Measurements from ENCODE around the gene ADNP. TPM values are rescaled to one million over a fixed set of nuclear protein-coding genes. Genes with fewer than 3 reads are reported as not detected.
A peak's percentile ranks its signal among the peaks of the same experiment; 100 is the strongest.

Gene ADNP
- total RNA-seq, 1 donor from 2014 or later: 58.3 TPM

- ATAC-seq (no peak), DNase-seq (no peak)
- Histone ChIP-seq H3K27ac (no peak overlapping the region), H3K36me3 (peaks cover 17% of the 10 kb centered on the region), H3K27me3 (ENCODE audit: low read depth) (no peaks in the 10 kb centered on the region), H3K9me3 (no peaks in the 10 kb centered on the region), H3K4me3 (no peak overlapping the region), H3K4me1 (peaks cover 89% of the 10 kb centered on the region)
- intact Hi-C loops (cut with DNase I): no loop called here
- TF ChIP-seq CTCF (IDR thresholded peaks at IDR 0.05): no peak
Measured at GRCh38 chr20:50924261-50924920, 6.8 kb downstream of the ADNP start.

- TF ChIP-seq CTCF (IDR thresholded peaks at IDR 0.05): no peak
- DNase-seq: no peak
- Histone ChIP-seq H3K4me1 (peaks cover 87% of the 10 kb centered on the region), H3K27ac (no peak overlapping the region), H3K36me3 (peaks cover 3% of the 10 kb centered on the region), H3K9me3 (no peaks in the 10 kb centered on the region), H3K4me3 (no peak overlapping the region), H3K27me3 (ENCODE audit: low read depth) (no peaks in the 10 kb centered on the region)
- intact Hi-C loops (cut with DNase I): no loop called here
- peak; percentile 87 to 88 for ATAC-seq
Measured at GRCh38 chr20:50921803-50922501, 9.3 kb downstream of the ADNP start.

- no peak for TF ChIP-seq CTCF (IDR thresholded peaks at IDR 0.05)
- intact Hi-C loops (cut with DNase I): no loop called here
- ATAC-seq (peak in 1 of 2 donors; percentile 40), DNase-seq (no peak)
- H3K4me3 ChIP-seq: no peak overlapping the region
- peaks cover 89% of the 10 kb centered on the region for H3K4me1 ChIP-seq
- no peak overlapping the region for H3K27ac ChIP-seq
- H3K27me3 ChIP-seq (ENCODE audit: low read depth): no peaks in the 10 kb centered on the region
- no peaks in the 10 kb centered on the region for H3K9me3 ChIP-seq
- peaks cover 3% of the 10 kb centered on the region for H3K36me3 ChIP-seq
Measured at GRCh38 chr20:50920997-50921396, 10.2 kb downstream of the ADNP start.

GRCh38 chr20:50919567-50919966 lies 11.7 kb downstream of the ADNP start:
- H3K4me3 ChIP-seq: no peak overlapping the region
- no peaks in the 10 kb centered on the region for H3K27me3 ChIP-seq (ENCODE audit: low read depth)
- DNase-seq (peak; percentile 64), ATAC-seq (peak; percentile 31 to 38)
- no peaks in the 10 kb centered on the region for H3K9me3 ChIP-seq
- intact Hi-C loops (cut with DNase I): no loop called here
- TF ChIP-seq CTCF (IDR thresholded peaks at IDR 0.05): no peak
- H3K4me1 ChIP-seq: peaks cover 91% of the 10 kb centered on the region
- H3K27ac ChIP-seq: no peak overlapping the region
- peaks cover 3% of the 10 kb centered on the region for H3K36me3 ChIP-seq

- Histone ChIP-seq H3K27ac (no peak overlapping the region), H3K4me3 (no peak overlapping the region), H3K27me3 (ENCODE audit: low read depth) (no peaks in the 10 kb centered on the region), H3K4me1 (peaks cover 94% of the 10 kb centered on the region), H3K9me3 (no peaks in the 10 kb centered on the region), H3K36me3 (peaks cover 3% of the 10 kb centered on the region)
- no peak for DNase-seq
- no peak for TF ChIP-seq CTCF (IDR thresholded peaks at IDR 0.05)
- intact Hi-C loops (cut with DNase I): no loop called here
- no peak for ATAC-seq
Measured at GRCh38 chr20:50918403-50918802, 12.8 kb downstream of the ADNP start.
